Measurements from ENCODE around the gene PLEKHA1.

GRCh38 chr10:122343936-122344335, 30.6 kb upstream of the PLEKHA1 start:
- no peak for TF ChIP-seq YY1 (IDR thresholded peaks at IDR 0.05; ENCODE audit: extremely low read depth, insufficient replicate concordance, low read depth, low read length)
- TF ChIP-seq CTCF (IDR thresholded peaks at IDR 0.05 in 2 of 3, conservative IDR thresholded peaks at IDR 0.05 in 1 of 3; ENCODE audit: borderline replicate concordance in 1 of 3, insufficient read depth in 1 of 3, low read depth in 2 of 3, low read length in 2 of 3), result no peak
- TF ChIP-seq EZH2 (IDR thresholded peaks at IDR 0.05), result no peak
- TF ChIP-seq POLR2AphosphoS5 (IDR thresholded peaks at IDR 0.05; ENCODE audit: low read depth, low read length), result no peak
- TF ChIP-seq REST (IDR thresholded peaks at IDR 0.05; ENCODE audit: low read depth), result no peak
- TF ChIP-seq ZNF274 (IDR thresholded peaks at IDR 0.05; ENCODE audit: low read depth, low read length), result no peak
- no peak for TF ChIP-seq MAX (IDR thresholded peaks at IDR 0.05)
- no peak for TF ChIP-seq POLR2A (IDR thresholded peaks at IDR 0.05; ENCODE audit: borderline replicate concordance, extremely low read depth, insufficient read depth, insufficient read length)
- no peak for TF ChIP-seq SIN3A (IDR thresholded peaks at IDR 0.05; ENCODE audit: low read depth)
- no peak for TF ChIP-seq ATF3 (IDR thresholded peaks at IDR 0.05)
- no peak for TF ChIP-seq EGR1 (IDR thresholded peaks at IDR 0.05; ENCODE audit: low read depth)
